Upper lobe of left lung (tissue), 4 donors: ENCODE measurements around the gene GPR27.

Source experiments
- CTCF ChIP-seq, 6 experiments: fragments of 450-650 bp in 4 of 6; fragments of 200-600 bp in 2 of 6; sonication (generic) in 2 of 6; IDR thresholded peaks; one replicate each; pipeline ENCODE4 v1.5.1; 2016 to 2019; ENCODE audit warnings: antibody characterized with exemption in 6 of 6
- EP300 ChIP-seq, 4 donors: sonication (generic); formaldehyde crosslinking; IDR thresholded peaks; one replicate each; pipeline ENCODE4 v1.5.1; 2017; ENCODE audit warnings: antibody characterized with exemption in 4 of 4, control low read depth in 2 of 4

- TF ChIP-seq CTCF (IDR thresholded peaks at IDR 0.05) (no peak), EP300 (IDR thresholded peaks at IDR 0.05) (no peak)
Observed at GRCh38 chr3:71742621-71743020, 11.0 kb upstream of the GPR27 start.
